ENCODE results near the gene GOLGA2.

Gene GOLGA2

GRCh38 chr9:128310461-128310860 lies 34.7 kb upstream of the GOLGA2 start:
- H3K4me3 ChIP-seq (ENCODE audit: low read depth in 1 of 2, low read length in 1 of 2), result no peak overlapping the region
- no peak for TF ChIP-seq CTCF (IDR thresholded peaks at IDR 0.05)
- H3K36me3 ChIP-seq, result peaks cover 22% of the 10 kb centered on the region
- H3K9me3 ChIP-seq, result no peaks in the 10 kb centered on the region
- H3K27ac ChIP-seq, result no peak overlapping the region
- no peaks in the 10 kb centered on the region for H3K27me3 ChIP-seq
- H3K4me1 ChIP-seq (ENCODE audit: control insufficient read depth in 1 of 2, insufficient read depth in 1 of 2, low read depth in 1 of 2, low read length in 1 of 2), result no peaks in the 10 kb centered on the region

DNA sequence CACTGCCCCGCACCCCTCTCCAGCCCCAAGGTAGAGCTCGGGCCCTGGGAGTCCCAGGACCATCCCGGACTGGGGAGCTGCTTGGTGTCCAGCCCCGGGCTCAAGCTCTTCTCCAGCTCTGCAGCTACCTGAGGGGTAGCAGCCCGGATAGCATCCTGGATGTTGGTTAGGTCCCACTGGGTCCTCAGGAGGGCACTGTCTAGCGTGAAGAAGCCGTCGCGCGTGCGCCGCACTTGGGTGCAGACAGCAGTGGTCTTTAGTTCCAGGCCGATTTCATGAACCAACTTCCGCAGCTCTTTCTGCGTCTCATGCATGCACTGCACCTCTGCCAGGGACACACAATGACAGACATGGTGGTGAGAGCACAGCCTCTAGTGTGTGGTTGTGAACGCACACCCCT lies 33.7 kb upstream of the GOLGA2 start:
- Histone ChIP-seq H3K27ac (no peak overlapping the region), H3K4me3 (ENCODE audit: low read depth in 1 of 2, low read length in 1 of 2) (no peak overlapping the region), H3K9me3 (no peaks in the 10 kb centered on the region), H3K36me3 (peaks cover 22% of the 10 kb centered on the region), H3K4me1 (ENCODE audit: control insufficient read depth in 1 of 2, insufficient read depth in 1 of 2, low read depth in 1 of 2, low read length in 1 of 2) (no peaks in the 10 kb centered on the region), H3K27me3 (no peaks in the 10 kb centered on the region)
- TF ChIP-seq CTCF (IDR thresholded peaks at IDR 0.05), result no peak

GRCh38 chr9:128304971-128305288 lies 29.1 kb upstream of the GOLGA2 start:
- Histone ChIP-seq H3K27me3 (no peaks in the 10 kb centered on the region), H3K36me3 (peaks cover 9% of the 10 kb centered on the region), H3K4me1 (ENCODE audit: control insufficient read depth in 1 of 2, insufficient read depth in 1 of 2, low read depth in 1 of 2, low read length in 1 of 2) (no peaks in the 10 kb centered on the region), H3K9me3 (no peaks in the 10 kb centered on the region), H3K27ac (no peak overlapping the region), H3K4me3 (ENCODE audit: low read depth in 1 of 2, low read length in 1 of 2) (no peak overlapping the region)
- TF ChIP-seq CTCF (IDR thresholded peaks at IDR 0.05), result no peak

DNA sequence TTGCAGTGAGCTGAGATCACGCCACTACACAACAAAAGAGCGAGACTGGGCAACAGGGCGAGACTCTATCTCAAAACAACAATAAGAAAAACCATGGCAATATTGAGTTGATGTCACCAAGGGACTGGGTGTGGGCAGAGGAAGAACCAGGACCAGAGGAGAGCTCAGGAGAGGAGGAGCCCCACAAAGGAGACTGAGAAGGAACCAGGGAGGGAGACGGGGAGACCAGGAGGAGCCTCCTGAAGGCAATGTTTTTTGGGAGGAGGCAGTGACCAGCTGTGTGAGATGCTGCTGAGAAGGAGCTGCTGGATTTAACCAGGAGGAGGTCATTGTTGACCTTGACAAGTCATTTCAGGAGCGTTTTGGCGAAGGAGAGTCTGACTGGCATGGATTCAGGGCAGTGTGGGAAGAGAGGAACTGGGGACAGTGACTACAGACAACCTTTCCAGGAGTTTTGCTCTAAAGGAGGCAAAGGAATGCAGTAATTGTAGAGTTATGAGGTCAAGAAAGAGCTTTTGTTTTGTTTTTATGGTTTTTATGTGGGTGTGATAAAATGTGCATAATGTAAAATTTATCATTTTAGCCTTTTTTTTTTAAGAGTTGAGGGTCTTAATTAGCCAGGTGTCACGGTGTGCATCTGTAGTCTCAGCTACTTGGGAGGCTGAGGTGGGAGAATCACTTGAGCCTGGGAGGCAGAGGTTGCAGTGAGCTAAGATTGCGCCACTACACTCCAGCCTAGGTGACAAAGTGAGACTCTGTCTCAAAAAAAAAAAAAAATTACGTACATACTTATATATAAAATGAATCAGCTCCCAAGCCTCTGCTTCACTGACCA lies 28.5 kb upstream of the GOLGA2 start:
- TF ChIP-seq CTCF (IDR thresholded peaks at IDR 0.05), result no peak
- Histone ChIP-seq H3K4me3 (ENCODE audit: low read depth in 1 of 2, low read length in 1 of 2) (no peak overlapping the region), H3K9me3 (no peaks in the 10 kb centered on the region), H3K27me3 (no peaks in the 10 kb centered on the region), H3K36me3 (peaks cover 4% of the 10 kb centered on the region), H3K4me1 (ENCODE audit: control insufficient read depth in 1 of 2, insufficient read depth in 1 of 2, low read depth in 1 of 2, low read length in 1 of 2) (no peaks in the 10 kb centered on the region), H3K27ac (no peak overlapping the region)

DNA sequence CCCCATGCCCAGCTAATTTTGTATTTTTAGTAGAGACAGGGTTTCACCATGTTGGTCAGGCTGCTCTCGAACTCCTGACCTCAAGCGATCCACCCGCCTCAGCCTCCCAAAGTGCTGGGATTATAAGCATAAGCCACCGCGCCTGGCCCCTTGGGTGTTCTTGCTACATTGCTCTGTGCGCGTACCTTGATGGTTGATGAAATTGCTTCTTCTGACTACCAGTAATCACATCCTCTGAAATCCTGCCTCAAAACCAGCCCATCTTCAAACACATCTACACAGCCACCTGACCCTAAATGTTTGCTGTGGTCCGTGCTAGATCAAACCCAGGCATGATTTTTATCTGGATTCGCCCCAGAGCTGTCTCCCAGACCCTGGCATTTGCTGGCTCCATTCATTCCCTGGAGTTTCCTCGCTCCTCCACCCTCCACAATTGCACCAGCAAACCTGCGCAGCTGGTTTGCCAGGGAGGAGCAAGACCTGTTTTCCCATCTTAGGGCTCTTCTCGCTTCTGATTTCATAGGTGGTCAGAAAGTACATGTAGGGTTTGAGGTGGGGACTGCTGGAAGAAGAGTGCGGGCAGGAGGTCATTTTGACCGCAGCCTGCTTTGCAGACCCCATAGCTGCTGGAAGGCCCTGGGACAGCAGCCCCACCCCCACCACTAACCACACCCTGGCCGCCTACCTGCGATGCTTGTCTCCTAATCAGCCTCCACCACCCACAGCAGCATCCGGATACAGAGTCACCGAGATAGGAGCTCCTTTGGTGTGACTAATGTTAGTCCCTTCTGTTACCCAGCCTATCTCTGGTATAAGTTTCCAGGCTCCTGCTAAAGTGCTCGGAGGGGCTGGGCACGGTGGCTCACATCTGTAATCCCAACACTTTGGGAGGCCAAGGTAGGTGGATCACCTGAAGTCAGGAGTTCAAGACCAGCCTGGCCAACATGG lies 23.0 kb upstream of the GOLGA2 start:
- Histone ChIP-seq H3K27me3 (no peaks in the 10 kb centered on the region), H3K4me1 (ENCODE audit: control insufficient read depth in 1 of 2, insufficient read depth in 1 of 2, low read depth in 1 of 2, low read length in 1 of 2) (no peaks in the 10 kb centered on the region), H3K27ac (no peak overlapping the region), H3K36me3 (no peaks in the 10 kb centered on the region), H3K9me3 (no peaks in the 10 kb centered on the region), H3K4me3 (ENCODE audit: low read depth in 1 of 2, low read length in 1 of 2) (no peak overlapping the region)
- TF ChIP-seq CTCF (IDR thresholded peaks at IDR 0.05), result no peak
